GM12891 (cell line): Measurements from ENCODE around the gene GATA5.

ENCODE experiments used
- DNase-seq: peaks from one replicate; pipeline ENCODE4 v3.0.0; 2011; ENCODE audit warnings: low spot score; ENCODE audit not compliant: insufficient read length
- FAIRE-seq: peaks from 2 replicates; lab custom pipeline; 2011; peaks lifted over from hg19 to GRCh38; lab: Jason Lieb, UNC
- PAX5 ChIP-seq: IDR thresholded peaks from 2 replicates; pipeline ENCODE4 v1.6.1; 2011; ENCODE audit warnings: low read length, moderate library complexity, mild to moderate bottlenecking; ENCODE audit not compliant: insufficient read depth, severe bottlenecking
- POLR2A ChIP-seq: IDR thresholded peaks from 2 replicates; pipeline ENCODE4 v1.6.1; 2011; ENCODE audit warnings: low read depth, low read length, control low read depth
- POLR2AphosphoS5 ChIP-seq: IDR thresholded peaks from 2 replicates; pipeline ENCODE4 v1.6.1; 2011; ENCODE audit warnings: low read depth, low read length, control low read depth
- POU2F2 ChIP-seq: IDR thresholded peaks from 2 replicates; pipeline ENCODE4 v1.6.1; 2011; ENCODE audit warnings: low read depth, mild to moderate bottlenecking, control low read depth, low read length, moderate library complexity
- SPI1 ChIP-seq: IDR thresholded peaks from 2 replicates; pipeline ENCODE4 v1.6.1; 2011; ENCODE audit warnings: low read depth, low read length, control low read depth
- TAF1 ChIP-seq: IDR thresholded peaks from 2 replicates; pipeline ENCODE4 v1.6.1; 2011; ENCODE audit warnings: low read depth, low read length, control low read depth

Gene GATA5

GRCh38 chr20:62506087-62506486, 30.3 kb upstream of the GATA5 start:
- no peak for DNase-seq
- TF ChIP-seq POLR2A, result no peak
- TF ChIP-seq PAX5, result no peak
- TF ChIP-seq TAF1, result no peak
- TF ChIP-seq POLR2AphosphoS5, result no peak
- TF ChIP-seq POU2F2, result no peak
- no peak for TF ChIP-seq SPI1
- FAIRE-seq, result no peak

- DNase-seq (no peak), FAIRE-seq (no peak)
- TF ChIP-seq SPI1, result no peak
These were observed 29.7 kb upstream of the GATA5 start for GRCh38 chr20:62505337-62506045.

GRCh38 chr20:62504323-62504722, 28.5 kb upstream of the GATA5 start:
- FAIRE-seq (no peak), DNase-seq (no peak)
- TF ChIP-seq POLR2A, result no peak
- no peak for TF ChIP-seq SPI1
- TF ChIP-seq POU2F2, result no peak
- TF ChIP-seq PAX5, result no peak
- no peak for TF ChIP-seq TAF1
- TF ChIP-seq POLR2AphosphoS5, result no peak

GRCh38 chr20:62503401-62504178, 27.8 kb upstream of the GATA5 start:
- no peak for DNase-seq
- no peak for FAIRE-seq
- TF ChIP-seq POLR2A (no peak), POLR2AphosphoS5 (no peak), POU2F2 (no peak), PAX5 (no peak), SPI1 (no peak), TAF1 (no peak)

- no peak for TF ChIP-seq PAX5
- no peak for TF ChIP-seq SPI1
- FAIRE-seq, result no peak
These were observed 26.8 kb upstream of the GATA5 start for GRCh38 chr20:62502496-62503095.

GRCh38 chr20:62501801-62502495, 26.2 kb upstream of the GATA5 start:
- peak; percentile 65 for DNase-seq

More at GRCh38 chr20:62502496-62503095, 26.8 kb upstream of the GATA5 start:
- DNase-seq, result no peak

GRCh38 chr20:62500237-62500864, 24.6 kb upstream of the GATA5 start:
- FAIRE-seq (no peak), DNase-seq (peak; percentile 92)
- TF ChIP-seq PAX5, result no peak
- TF ChIP-seq POU2F2, result no peak
- TF ChIP-seq SPI1, result no peak
- no peak for TF ChIP-seq POLR2A
- no peak for TF ChIP-seq TAF1
- no peak for TF ChIP-seq POLR2AphosphoS5

More at GRCh38 chr20:62501801-62502495, 26.2 kb upstream of the GATA5 start:
- TF ChIP-seq POLR2A (no peak), POLR2AphosphoS5 (no peak), POU2F2 (no peak), TAF1 (no peak), SPI1 (no peak)
- FAIRE-seq, result peak; percentile 92

GRCh38 chr20:62499758-62500236, 24.0 kb upstream of the GATA5 start:
- FAIRE-seq (no peak), DNase-seq (no peak)
- TF ChIP-seq SPI1, result no peak
- TF ChIP-seq POLR2A, result no peak
- no peak for TF ChIP-seq POLR2AphosphoS5
- no peak for TF ChIP-seq POU2F2
- TF ChIP-seq PAX5, result no peak
- no peak for TF ChIP-seq TAF1

- FAIRE-seq (no peak), DNase-seq (no peak)
- TF ChIP-seq PAX5 (no peak), SPI1 (no peak), POLR2A (no peak), POU2F2 (no peak), TAF1 (no peak), POLR2AphosphoS5 (no peak)
These were observed 23.1 kb upstream of the GATA5 start for GRCh38 chr20:62498874-62499273.
